Endothelial cell of umbilical vein (primary cell): Measurements from ENCODE around the gene CXXC5. TPM values are rescaled to one million over a fixed set of nuclear protein-coding genes. Genes with fewer than 3 reads are reported as not detected.

Source experiments
- BruUV-seq: library from RNA; stranded (reverse); fragments of 400-500 nt; replicated peaks from 2 replicates; lab custom pipeline; 2021; lab: Mats Ljungman, UMichigan
- CTCF ChIA-PET: fragments of 300-600, 350-600 bp; sonication (Branson Sonifier 250); formaldehyde crosslinking; loops from one replicate; lab custom pipeline; 2021; ENCODE audit warnings: antibody characterized with exemption, inconsistent platforms; lab: Charles Lee
- POLR2A ChIA-PET: fragments of 300-600, 350-600 bp; sonication (Branson Sonifier 250); formaldehyde crosslinking; loops from one replicate; lab custom pipeline; 2021; ENCODE audit warnings: antibody characterized with exemption, inconsistent platforms; lab: Charles Lee
- DNase-seq: peaks from one replicate; pipeline ENCODE4 v3.0.0-alpha.2; 2011; ENCODE audit warnings: low read depth, low spot score
- FAIRE-seq: peaks from 2 replicates; lab custom pipeline; 2011; peaks lifted over from hg19 to GRCh38; lab: Jason Lieb, UNC
- H2AFZ ChIP-seq: 2 replicates; pipeline ENCODE4 v1.6.0; 2012; ENCODE audit warnings: low read depth, low read length, control low read depth, inconsistent platforms
- H3K27ac ChIP-seq: 2 replicates; pipeline ENCODE4 v1.5.1; 2011; ENCODE audit warnings: low read depth, mild to moderate bottlenecking, control low read depth, low read length, moderate library complexity; ENCODE audit not compliant: insufficient read depth
- H3K27me3 ChIP-seq, 2 experiments: 2 replicates each; pipeline versions ENCODE4 v1.6.0 to v1.6.1; 2011; ENCODE audit warnings: low read length in 2 of 2, mixed read lengths in 1 of 2; ENCODE audit not compliant: control insufficient read depth in 2 of 2, insufficient read depth in 2 of 2
- H3K36me3 ChIP-seq, 2 experiments: 2 replicates in 1 of 2; 3 replicates in 1 of 2; pipeline ENCODE4 v1.5.1; 2011; ENCODE audit warnings: low read length in 2 of 2, mild to moderate bottlenecking in 1 of 2, moderate library complexity in 1 of 2; ENCODE audit not compliant: control insufficient read depth in 2 of 2, insufficient read depth in 2 of 2; ENCODE audit errors: extremely low read depth in 1 of 2
- H3K4me1 ChIP-seq: 3 replicates; pipeline ENCODE4 v1.5.1; 2011; ENCODE audit warnings: mild to moderate bottlenecking, low read length; ENCODE audit not compliant: control insufficient read depth, insufficient read depth; ENCODE audit errors: extremely low read depth
- H3K4me2 ChIP-seq: 2 replicates; pipeline ENCODE4 v1.6.1; 2011; ENCODE audit warnings: low read length, control low read depth, mixed read lengths; ENCODE audit not compliant: insufficient read depth
- H3K4me3 ChIP-seq, 3 experiments: fragments of 200-600 bp in 1 of 3; sonication (generic), shearing (Covaris generic) in 1 of 3; replicated peaks in 1 of 3; 2 replicates each; pipeline ENCODE4 v1.5.1; 2011 to 2016; ENCODE audit warnings: control low read depth in 3 of 3, low read length in 3 of 3, mild to moderate bottlenecking in 2 of 3, inconsistent platforms in 1 of 3, low read depth in 1 of 3, moderate library complexity in 1 of 3; ENCODE audit not compliant: insufficient read depth in 1 of 3
- H3K79me2 ChIP-seq: 2 replicates; pipeline ENCODE4 v1.6.0; 2012; ENCODE audit warnings: low read length, inconsistent platforms; ENCODE audit not compliant: control insufficient read depth, insufficient read depth
- H3K9ac ChIP-seq: replicated peaks from 2 replicates; pipeline ENCODE3; 2011; ENCODE audit warnings: low read length, control low read depth; ENCODE audit not compliant: insufficient read depth; ENCODE audit errors: extremely low read depth
- H3K9me1 ChIP-seq: replicated peaks from 3 replicates; pipeline ENCODE4 v1.6.0; 2011; ENCODE audit warnings: mild to moderate bottlenecking, low read length; ENCODE audit not compliant: control insufficient read depth, insufficient read depth; ENCODE audit errors: extremely low read depth
- H3K9me3 ChIP-seq: replicated peaks from 2 replicates; pipeline ENCODE4 v1.5.1; 2012; ENCODE audit warnings: low read length, inconsistent platforms; ENCODE audit not compliant: control insufficient read depth, insufficient read depth
- H4K20me1 ChIP-seq: replicated peaks from 2 replicates; pipeline ENCODE3; 2011; ENCODE audit warnings: mild to moderate bottlenecking, low read length; ENCODE audit not compliant: control insufficient read depth, insufficient read depth; ENCODE audit errors: extremely low read depth
- EZH2 ChIP-seq: IDR thresholded peaks from 2 replicates; pipeline ENCODE4 v1.6.1; 2012; ENCODE audit warnings: borderline replicate concordance, low read depth, mild to moderate bottlenecking, moderate library complexity, low read length, inconsistent platforms; ENCODE audit not compliant: severe bottlenecking
- FOS ChIP-seq: IDR thresholded peaks from 2 replicates; pipeline ENCODE4 v1.6.1; 2011; ENCODE audit warnings: mild to moderate bottlenecking, low read length, moderate library complexity, borderline replicate concordance; ENCODE audit not compliant: insufficient read depth
- GATA2 ChIP-seq: IDR thresholded peaks from 2 replicates; pipeline ENCODE4 v1.7.0; 2011; ENCODE audit warnings: low read depth, mild to moderate bottlenecking, moderate library complexity, mixed read lengths, low read length; ENCODE audit not compliant: insufficient read length, insufficient read depth
- JUN ChIP-seq: IDR thresholded peaks from 2 replicates; pipeline ENCODE4 v1.6.1; 2011; ENCODE audit warnings: borderline replicate concordance, low read depth; ENCODE audit not compliant: insufficient read length, insufficient read depth
- MAX ChIP-seq: IDR thresholded peaks from 2 replicates; pipeline ENCODE4 v1.6.1; 2011; ENCODE audit not compliant: insufficient read depth, insufficient read length
- MYC ChIP-seq: IDR thresholded peaks from one replicate; pipeline ENCODE4 v1.6.1; 2011; ENCODE audit warnings: mild to moderate bottlenecking, low read depth, low read length
- POLR2A ChIP-seq: IDR thresholded peaks from 2 replicates; pipeline ENCODE4 v1.6.1; 2012; ENCODE audit warnings: low read depth, mild to moderate bottlenecking, control low read depth, low read length
- POLR2AphosphoS5 ChIP-seq: IDR thresholded peaks from 2 replicates; pipeline ENCODE4 v1.6.1; 2012; ENCODE audit warnings: low read depth, mild to moderate bottlenecking, control low read depth, low read length, moderate library complexity; ENCODE audit not compliant: insufficient read depth
- dilution Hi-C: fragments of 300-500 bp; cut with MboI; formaldehyde crosslinking; loops from one replicate; pipeline ENCODE4 v1.15.0; 2019; ENCODE audit warnings: low sequenced_read_pairs; ENCODE audit not compliant: extremely low pct_ligation_motif_present
- intact Hi-C: fragments of 100-400 bp; cut with micrococcal nuclease; formaldehyde crosslinking; loops from one replicate; pipeline ENCODE4 v1.10.0; 2022
- polyA plus RNA-seq, 4 experiments: library from polyadenylated mRNA; depleted of rRNA in 3 of 4; stranded (reverse) in 3 of 4; unstranded in 1 of 4; fragments of >200 nt; gene quantifications; 2 replicates each; pipeline versions ENCODE4 v1.2.1 to v1.2.3, GENCODE V29; 2011 to 2012; ENCODE audit warnings: missing spikeins in 1 of 4
- total RNA-seq: library from RNA; stranded (reverse); gene quantifications from 2 replicates; pipeline ENCODE4 v1.2.3, GENCODE V29; 2021
- TF ChIP-seq, protein P1 (sequence below), 2 donors: IDR thresholded peaks; 1 replicate in 1 of 2; 2 replicates in 1 of 2; pipeline ENCODE4 v1.5.1; 2011; ENCODE audit warnings: low read length in 2 of 2, mild to moderate bottlenecking in 2 of 2, moderate library complexity in 2 of 2, control low read depth in 1 of 2, inconsistent platforms in 1 of 2, low read depth in 1 of 2; ENCODE audit not compliant: insufficient read depth in 1 of 2; ENCODE audit errors: extremely low read depth in 1 of 2

Gene CXXC5
- total and polyA plus RNA-seq, 2 donors (not counting 3 experiments of a cell fraction or from before 2014, with no cell fraction given), result 2.7 to 5.5 TPM

DNA sequence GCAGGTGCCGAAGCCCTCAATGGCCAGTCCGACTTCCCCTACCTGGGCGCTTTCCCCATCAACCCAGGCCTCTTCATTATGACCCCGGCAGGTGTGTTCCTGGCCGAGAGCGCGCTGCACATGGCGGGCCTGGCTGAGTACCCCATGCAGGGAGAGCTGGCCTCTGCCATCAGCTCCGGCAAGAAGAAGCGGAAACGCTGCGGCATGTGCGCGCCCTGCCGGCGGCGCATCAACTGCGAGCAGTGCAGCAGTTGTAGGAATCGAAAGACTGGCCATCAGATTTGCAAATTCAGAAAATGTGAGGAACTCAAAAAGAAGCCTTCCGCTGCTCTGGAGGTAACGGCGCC lies 32.9 kb downstream of the CXXC5 start:
- no peaks in the 10 kb centered on the region for H3K4me1 ChIP-seq
- CTCF ChIA-PET, result no interaction called here
- no peak for DNase-seq
- FAIRE-seq, result no peak
- H3K9ac ChIP-seq, result no peak overlapping the region
- H3K4me3 ChIP-seq, result no peak overlapping the region
- no TSS peak for BruUV-seq
- no peak overlapping the region for H3K4me2 ChIP-seq
- no peaks in the 10 kb centered on the region for H3K79me2 ChIP-seq
- dilution Hi-C loops (no loop called here), intact Hi-C loops (no loop called here)
- no peak overlapping the region for H3K27ac ChIP-seq
- no peaks in the 10 kb centered on the region for H4K20me1 ChIP-seq
- POLR2A ChIA-PET, result no interaction called here
- H3K36me3 ChIP-seq, result peaks cover 0 to 3% of the 10 kb centered on the region in 2 experiments
- no peaks in the 10 kb centered on the region for H3K9me1 ChIP-seq
- no peak for TF ChIP-seq FOS
- no peak for TF ChIP-seq JUN
- no peak for TF ChIP-seq POLR2A
- no peak for TF ChIP-seq GATA2
- no peak for TF ChIP-seq MAX
- TF ChIP-seq MYC, result no peak
- H2AFZ ChIP-seq, result no peak overlapping the region
- no peaks in the 10 kb centered on the region for H3K27me3 ChIP-seq
- H3K9me3 ChIP-seq, result no peaks in the 10 kb centered on the region

GRCh38 chr5:139681466-139681865 lies 33.3 kb downstream of the CXXC5 start:
- Histone ChIP-seq H3K27me3 (no peaks in the 10 kb centered on the region), H2AFZ (no peak overlapping the region), H3K9me3 (no peaks in the 10 kb centered on the region), H3K4me2 (no peak overlapping the region), H3K9ac (no peak overlapping the region), H3K9me1 (no peaks in the 10 kb centered on the region), H3K4me1 (no peaks in the 10 kb centered on the region), H3K27ac (no peak overlapping the region), H3K4me3 (no peak overlapping the region), H4K20me1 (no peaks in the 10 kb centered on the region), H3K36me3 (peaks cover 0 to 3% of the 10 kb centered on the region in 2 experiments), H3K79me2 (no peaks in the 10 kb centered on the region)
- no peak for FAIRE-seq
- POLR2A ChIA-PET, result no interaction called here
- TF ChIP-seq POLR2A (no peak), POLR2AphosphoS5 (no peak), FOS (no peak), MYC (no peak), GATA2 (no peak), MAX (no peak), JUN (no peak), EZH2 (no peak)
- TF ChIP-seq, protein P1, sequence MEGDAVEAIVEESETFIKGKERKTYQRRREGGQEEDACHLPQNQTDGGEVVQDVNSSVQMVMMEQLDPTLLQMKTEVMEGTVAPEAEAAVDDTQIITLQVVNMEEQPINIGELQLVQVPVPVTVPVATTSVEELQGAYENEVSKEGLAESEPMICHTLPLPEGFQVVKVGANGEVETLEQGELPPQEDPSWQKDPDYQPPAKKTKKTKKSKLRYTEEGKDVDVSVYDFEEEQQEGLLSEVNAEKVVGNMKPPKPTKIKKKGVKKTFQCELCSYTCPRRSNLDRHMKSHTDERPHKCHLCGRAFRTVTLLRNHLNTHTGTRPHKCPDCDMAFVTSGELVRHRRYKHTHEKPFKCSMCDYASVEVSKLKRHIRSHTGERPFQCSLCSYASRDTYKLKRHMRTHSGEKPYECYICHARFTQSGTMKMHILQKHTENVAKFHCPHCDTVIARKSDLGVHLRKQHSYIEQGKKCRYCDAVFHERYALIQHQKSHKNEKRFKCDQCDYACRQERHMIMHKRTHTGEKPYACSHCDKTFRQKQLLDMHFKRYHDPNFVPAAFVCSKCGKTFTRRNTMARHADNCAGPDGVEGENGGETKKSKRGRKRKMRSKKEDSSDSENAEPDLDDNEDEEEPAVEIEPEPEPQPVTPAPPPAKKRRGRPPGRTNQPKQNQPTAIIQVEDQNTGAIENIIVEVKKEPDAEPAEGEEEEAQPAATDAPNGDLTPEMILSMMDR (IDR thresholded peaks at IDR 0.05; ENCODE audit: extremely low read depth in 1 of 2, insufficient read depth in 1 of 2, low read depth in 1 of 2, low read length in 2 of 2), result no peak
- intact Hi-C loops, result no loop called here
- no TSS peak for BruUV-seq
- dilution Hi-C loops, result no loop called here
- DNase-seq, result no peak
- CTCF ChIA-PET, result interaction anchor here (0.9 kb wide), 1 partner anchor 84 kb away, joined by 3 read pairs; no protein-coding TSS in a partner anchor
